IMR-90 (cell line): ENCODE measurements around the gene COG7. TPM values are rescaled to one million over a fixed set of nuclear protein-coding genes. Genes with fewer than 3 reads are reported as not detected.

ENCODE experiments used
- ATAC-seq: fragments of 200-7000 bp; cut with Tn5 transposase; 2 replicates; pipeline ENCODE4 v1.9.1; 2020; ENCODE audit warnings: low read depth, mild to moderate bottlenecking, moderate library complexity
- BruUV-seq: library from RNA; stranded (reverse); fragments of 400-500 nt; replicated peaks from 2 replicates; lab custom pipeline; 2021; lab: Mats Ljungman, UMichigan
- CTCF ChIA-PET: fragments of 300-600 bp; formaldehyde crosslinking; extraction: SDS; loops from one replicate; lab custom pipeline; 2021; ENCODE audit warnings: antibody characterized with exemption; lab: Yijun Ruan, JAX
- POLR2A ChIA-PET: fragments of 300-600 bp; sonication (Branson Sonifier 250); formaldehyde crosslinking; loops from one replicate; lab custom pipeline; 2022; ENCODE audit warnings: antibody characterized with exemption; ENCODE audit not compliant: unreplicated experiment; lab: Charles Lee
- DNase-seq: peaks from one replicate; pipeline ENCODE4 v3.0.0; 2013
- H2AFZ ChIP-seq: replicated peaks from 2 replicates; pipeline ENCODE3; 2013; ENCODE audit warnings: low read length, mild to moderate bottlenecking; ENCODE audit not compliant: poor library complexity
- H2AK5ac ChIP-seq: 2 replicates; pipeline ENCODE4 v1.6.1; 2013; ENCODE audit warnings: low read depth, low read length, inconsistent platforms
- H2AK9ac ChIP-seq: replicated peaks from 2 replicates; pipeline ENCODE3; 2013; ENCODE audit warnings: mild to moderate bottlenecking, low read depth, low read length, moderate library complexity; ENCODE audit not compliant: poor library complexity
- H2BK120ac ChIP-seq: 2 replicates; pipeline ENCODE4 v1.6.1; 2013; ENCODE audit warnings: low read depth, low read length, inconsistent platforms
- H2BK15ac ChIP-seq: 3 replicates; pipeline ENCODE4 v1.6.1; 2013; ENCODE audit warnings: low read depth, low read length, inconsistent platforms
- H2BK20ac ChIP-seq: 2 replicates; pipeline ENCODE4 v1.6.1; 2013; ENCODE audit warnings: low read depth, mild to moderate bottlenecking, inconsistent platforms, low read length, moderate library complexity
- H2BK5ac ChIP-seq: 2 replicates; pipeline ENCODE4 v1.6.1; 2013; ENCODE audit warnings: mild to moderate bottlenecking, low read depth, low read length, inconsistent platforms; ENCODE audit not compliant: poor library complexity, severe bottlenecking
- H3K14ac ChIP-seq: replicated peaks from 2 replicates; pipeline ENCODE4 v1.6.1; 2013; ENCODE audit warnings: low read depth, low read length, inconsistent platforms
- H3K18ac ChIP-seq: 2 replicates; pipeline ENCODE4 v1.6.1; 2013; ENCODE audit warnings: low read depth, low read length, control low read depth
- H3K23ac ChIP-seq: 2 replicates; pipeline ENCODE4 v1.6.1; 2013; ENCODE audit warnings: low read depth, low read length, inconsistent platforms
- H3K27ac ChIP-seq: 2 replicates; pipeline ENCODE4 v1.5.1; 2013; ENCODE audit warnings: mild to moderate bottlenecking, control low read depth, low read length; ENCODE audit not compliant: insufficient read depth
- H3K27me3 ChIP-seq: 2 replicates; pipeline ENCODE4 v1.6.1; 2013; ENCODE audit warnings: low read length; ENCODE audit not compliant: control insufficient read depth, insufficient read depth
- H3K36me3 ChIP-seq: 2 replicates; pipeline ENCODE4 v1.6.1; 2013; ENCODE audit warnings: low read length, mixed read lengths; ENCODE audit not compliant: control insufficient read depth, insufficient read depth
- H3K4ac ChIP-seq: 2 replicates; pipeline ENCODE4 v1.6.1; 2013; ENCODE audit warnings: low read depth, low read length, inconsistent platforms
- H3K4me1 ChIP-seq: 2 replicates; pipeline ENCODE4 v1.6.1; 2013; ENCODE audit warnings: low read length, mixed read lengths; ENCODE audit not compliant: control insufficient read depth, insufficient read depth
- H3K4me2 ChIP-seq: 2 replicates; pipeline ENCODE4 v1.6.1; 2013; ENCODE audit warnings: low read depth, mild to moderate bottlenecking, control low read depth, low read length, moderate library complexity
- H3K4me3 ChIP-seq: 2 replicates; pipeline ENCODE4 v1.5.1; 2013; ENCODE audit warnings: low read depth, mild to moderate bottlenecking, control low read depth, low read length, moderate library complexity; ENCODE audit not compliant: insufficient read depth
- H3K56ac ChIP-seq: 2 replicates; pipeline ENCODE4 v1.6.1; 2013; ENCODE audit warnings: low read length, inconsistent platforms; ENCODE audit not compliant: insufficient read depth; ENCODE audit errors: extremely low read depth
- H3K79me1 ChIP-seq, 2 experiments: 2 replicates each; pipeline ENCODE4 v1.6.1; 2013; ENCODE audit warnings: low read length in 2 of 2, inconsistent platforms in 1 of 2, low read depth in 1 of 2
- H3K9ac ChIP-seq: 2 replicates; pipeline ENCODE4 v1.6.1; 2013; ENCODE audit warnings: low read depth, low read length, control low read depth
- H3K9me1 ChIP-seq: 2 replicates; pipeline ENCODE4 v1.6.1; 2013; ENCODE audit warnings: low read length, inconsistent platforms; ENCODE audit not compliant: insufficient read depth
- H3K9me3 ChIP-seq: 2 replicates; pipeline ENCODE4 v1.6.1; 2013; ENCODE audit warnings: low read length; ENCODE audit not compliant: control insufficient read depth, insufficient read depth
- H4K20me1 ChIP-seq: 2 replicates; pipeline ENCODE4 v1.6.1; 2013; ENCODE audit warnings: low read length, inconsistent platforms; ENCODE audit not compliant: insufficient read depth
- H4K5ac ChIP-seq: 2 replicates; pipeline ENCODE4 v1.6.1; 2013; ENCODE audit warnings: mild to moderate bottlenecking, low read depth, low read length, control low read depth
- H4K8ac ChIP-seq, 2 experiments: 2 replicates each; pipeline ENCODE4 v1.6.1; 2013; ENCODE audit warnings: low read depth in 2 of 2, low read length in 2 of 2, control low read depth in 1 of 2, inconsistent platforms in 1 of 2
- H4K91ac ChIP-seq: 2 replicates; pipeline ENCODE4 v1.6.1; 2013; ENCODE audit warnings: low read depth, low read length, inconsistent platforms; ENCODE audit not compliant: insufficient read depth
- CTCF ChIP-seq: conservative IDR thresholded peaks from 2 replicates; pipeline ENCODE4 v1.5.1; 2012; ENCODE audit warnings: mild to moderate bottlenecking, low read depth, low read length, improper control_type of control experiment
- FOS ChIP-seq: fragments of 150-350 bp; IDR thresholded peaks from 2 replicates; pipeline ENCODE4 v1.6.1; 2016; ENCODE audit warnings: low read depth, low read length
- RFX5 ChIP-seq: IDR thresholded peaks from 2 replicates; pipeline ENCODE4 v1.8.0; 2012; ENCODE audit warnings: low read depth, mild to moderate bottlenecking, low read length, moderate library complexity
- USF2 ChIP-seq: fragments of 150-350 bp; IDR thresholded peaks from 2 replicates; pipeline ENCODE4 v1.6.1; 2017; ENCODE audit warnings: mild to moderate bottlenecking, antibody characterized with exemption, low read length, low read depth
- WGBS, 2 experiments: methylation state at CpG; one replicate each; pipeline versions ENCODE4 v1.1.5 to v1.1.7; 2013; ENCODE audit warnings: missing lambda C conversion rate in 2 of 2; ENCODE audit not compliant: insufficient read length in 1 of 2; ENCODE audit errors: extremely low coverage in 2 of 2; 5-methylcytosine and 5-hydroxymethylcytosine counted together
- dilution Hi-C: fragments of 300-500 bp; cut with HindIII; formaldehyde crosslinking; loops from one replicate; pipeline ENCODE4 v1.14.3; 2018; ENCODE audit warnings: low sequenced_read_pairs; ENCODE audit not compliant: unreplicated experiment
- in situ Hi-C: fragments of 300-500 bp; cut with MboI; formaldehyde crosslinking; loops from 3 replicates; pipeline ENCODE4 v1.14.3; 2019; ENCODE audit warnings: low sequenced_read_pairs, inconsistent platforms, mixed read lengths
- intact Hi-C: fragments of 100-400 bp; cut with micrococcal nuclease; formaldehyde crosslinking; loops from 2 replicates; pipeline ENCODE4 v1.10.0; 2022
- polyA plus RNA-seq, 3 experiments: library from polyadenylated mRNA; depleted of rRNA; stranded (reverse); fragments of >200 nt; gene quantifications; 2 replicates each; pipeline ENCODE4 v1.2.3, GENCODE V29; 2012; ENCODE audit warnings: low replicate concordance in 1 of 3
- total RNA-seq: library from RNA; depleted of rRNA; stranded (reverse); fragments of >200 nt; gene quantifications from 2 replicates; pipeline ENCODE4 v1.2.3, GENCODE V29; 2012

The COG7 gene
- total and polyA plus RNA-seq, 2 of the 4 experiments (the other 2 are of a cell fraction), result 28.5 to 43.7 TPM

GRCh38 chr16:23384878-23385277 lies 68.1 kb downstream of the COG7 start:
- Histone ChIP-seq H4K91ac (no peak overlapping the region), H2AFZ (no peak overlapping the region), H3K4me3 (no peak overlapping the region), H3K27ac (no peak overlapping the region), H2BK120ac (no peak overlapping the region), H3K9me1 (no peaks in the 10 kb centered on the region), H2BK20ac (no peak overlapping the region), H3K36me3 (peaks cover 13% of the 10 kb centered on the region), H4K20me1 (no peaks in the 10 kb centered on the region), H3K4ac (no peak overlapping the region), H2BK5ac (no peak overlapping the region), H3K56ac (no peak overlapping the region), H3K18ac (no peak overlapping the region), H4K5ac (no peak overlapping the region), H2AK9ac (no peak overlapping the region), H3K79me1 (no peaks in the 10 kb centered on the region), H3K27me3 (no peaks in the 10 kb centered on the region; the same call in 1 of the 2 replicates), H2AK5ac (no peak overlapping the region), H3K9ac (no peak overlapping the region), H3K23ac (no peak overlapping the region), H3K4me1 (no peaks in the 10 kb centered on the region), H3K4me2 (no peak overlapping the region), H3K9me3 (no peaks in the 10 kb centered on the region), H4K8ac (no peak overlapping the region), H3K14ac (no peak overlapping the region), H2BK15ac (no peak overlapping the region)
- ATAC-seq (no peak), DNase-seq (no peak)
- WGBS, 2 experiments, result 100% methylated on average over 2 of the region's 10 CpGs; no CpG with 5 or more reads in 1 of the 2 experiments
- BruUV-seq, result no TSS peak
- dilution Hi-C loops (no loop called here), in situ Hi-C loops (no loop called here), intact Hi-C loops (no loop called here)
- no peak for TF ChIP-seq CTCF
- TF ChIP-seq RFX5, result no peak
- no peak for TF ChIP-seq USF2
- no peak for TF ChIP-seq FOS
- CTCF ChIA-PET, result no interaction called here
- POLR2A ChIA-PET, result no interaction called here
